Epithelial cell of esophagus (primary cell): Measurements from ENCODE around the gene VPS37B.

ENCODE experiments used
- DNase-seq: peaks from one replicate; pipeline ENCODE4 v3.0.0; 2010; ENCODE audit warnings: low read depth
- H3K4me3 ChIP-seq: 2 replicates; pipeline ENCODE4 v1.5.1; 2011; ENCODE audit warnings: mild to moderate bottlenecking, low read length, control low read depth
- TF ChIP-seq, protein P1 (sequence below): IDR thresholded peaks from 2 replicates; pipeline ENCODE4 v1.5.1; 2011; ENCODE audit warnings: low read depth, mild to moderate bottlenecking, low read length, control low read depth, inconsistent platforms; ENCODE audit not compliant: insufficient read depth; ENCODE audit errors: missing control alignments

VPS37B gene

DNA sequence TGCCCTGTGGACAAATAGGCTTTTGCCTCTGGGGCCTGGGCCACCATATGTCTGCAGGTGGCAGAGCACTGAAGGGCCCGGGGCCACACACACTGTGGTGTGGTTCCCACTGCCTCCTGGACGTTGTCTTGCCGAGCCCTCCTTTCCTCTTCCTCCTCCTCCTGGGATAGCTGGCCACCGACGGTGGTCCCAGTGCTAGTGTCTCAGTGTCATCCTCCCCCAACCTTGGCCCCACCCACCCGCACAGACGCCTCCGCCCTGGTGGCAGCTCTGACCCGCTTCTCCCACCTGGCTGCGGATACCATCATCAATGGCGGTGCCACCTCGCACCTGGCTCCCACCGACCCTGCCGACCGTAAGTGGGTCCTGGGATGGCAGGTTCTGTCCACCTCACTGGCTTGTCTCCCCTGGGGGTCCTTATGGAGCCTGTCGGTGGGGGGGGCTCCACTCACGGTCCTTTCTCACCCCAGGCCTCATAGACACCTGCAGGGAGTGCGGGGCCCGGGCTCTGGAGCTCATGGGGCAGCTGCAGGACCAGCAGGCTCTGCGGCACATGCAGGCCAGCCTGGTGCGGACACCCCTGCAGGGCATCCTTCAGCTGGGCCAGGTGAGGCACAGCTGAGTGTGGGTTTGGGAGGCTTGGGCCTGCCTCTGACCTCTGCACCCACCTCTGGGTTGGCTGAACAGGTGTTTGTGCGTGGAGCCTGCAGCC is 37.2 kb downstream of the VPS37B start:
- no peak overlapping the region for H3K4me3 ChIP-seq
- TF ChIP-seq, protein P1, sequence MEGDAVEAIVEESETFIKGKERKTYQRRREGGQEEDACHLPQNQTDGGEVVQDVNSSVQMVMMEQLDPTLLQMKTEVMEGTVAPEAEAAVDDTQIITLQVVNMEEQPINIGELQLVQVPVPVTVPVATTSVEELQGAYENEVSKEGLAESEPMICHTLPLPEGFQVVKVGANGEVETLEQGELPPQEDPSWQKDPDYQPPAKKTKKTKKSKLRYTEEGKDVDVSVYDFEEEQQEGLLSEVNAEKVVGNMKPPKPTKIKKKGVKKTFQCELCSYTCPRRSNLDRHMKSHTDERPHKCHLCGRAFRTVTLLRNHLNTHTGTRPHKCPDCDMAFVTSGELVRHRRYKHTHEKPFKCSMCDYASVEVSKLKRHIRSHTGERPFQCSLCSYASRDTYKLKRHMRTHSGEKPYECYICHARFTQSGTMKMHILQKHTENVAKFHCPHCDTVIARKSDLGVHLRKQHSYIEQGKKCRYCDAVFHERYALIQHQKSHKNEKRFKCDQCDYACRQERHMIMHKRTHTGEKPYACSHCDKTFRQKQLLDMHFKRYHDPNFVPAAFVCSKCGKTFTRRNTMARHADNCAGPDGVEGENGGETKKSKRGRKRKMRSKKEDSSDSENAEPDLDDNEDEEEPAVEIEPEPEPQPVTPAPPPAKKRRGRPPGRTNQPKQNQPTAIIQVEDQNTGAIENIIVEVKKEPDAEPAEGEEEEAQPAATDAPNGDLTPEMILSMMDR = no peak

DNA sequence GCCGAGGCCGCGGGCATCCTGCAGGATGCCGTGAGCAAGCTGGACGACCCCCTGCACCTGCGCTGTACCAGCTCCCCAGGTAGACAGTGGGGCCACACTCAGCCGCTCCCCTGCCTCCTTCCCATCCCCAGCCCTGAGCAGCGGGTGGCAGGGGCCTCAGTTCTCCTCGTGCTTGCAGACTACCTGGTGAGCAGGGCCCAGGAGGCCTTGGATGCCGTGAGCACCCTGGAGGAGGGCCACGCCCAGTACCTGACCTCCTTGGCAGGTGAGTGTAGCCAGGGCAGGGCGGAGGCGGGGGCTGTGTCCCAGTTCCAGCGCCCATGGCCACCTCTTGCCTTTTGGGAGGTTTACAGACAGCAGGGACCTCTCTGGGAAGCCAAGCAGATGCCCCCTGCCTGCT is 37.8 kb downstream of the VPS37B start:
- TF ChIP-seq, protein P1 = no peak
- no peak overlapping the region for H3K4me3 ChIP-seq
- no peak for DNase-seq

More for the DNA sequence above, 37.2 kb downstream of the VPS37B start:
- DNase-seq = no peak

DNA sequence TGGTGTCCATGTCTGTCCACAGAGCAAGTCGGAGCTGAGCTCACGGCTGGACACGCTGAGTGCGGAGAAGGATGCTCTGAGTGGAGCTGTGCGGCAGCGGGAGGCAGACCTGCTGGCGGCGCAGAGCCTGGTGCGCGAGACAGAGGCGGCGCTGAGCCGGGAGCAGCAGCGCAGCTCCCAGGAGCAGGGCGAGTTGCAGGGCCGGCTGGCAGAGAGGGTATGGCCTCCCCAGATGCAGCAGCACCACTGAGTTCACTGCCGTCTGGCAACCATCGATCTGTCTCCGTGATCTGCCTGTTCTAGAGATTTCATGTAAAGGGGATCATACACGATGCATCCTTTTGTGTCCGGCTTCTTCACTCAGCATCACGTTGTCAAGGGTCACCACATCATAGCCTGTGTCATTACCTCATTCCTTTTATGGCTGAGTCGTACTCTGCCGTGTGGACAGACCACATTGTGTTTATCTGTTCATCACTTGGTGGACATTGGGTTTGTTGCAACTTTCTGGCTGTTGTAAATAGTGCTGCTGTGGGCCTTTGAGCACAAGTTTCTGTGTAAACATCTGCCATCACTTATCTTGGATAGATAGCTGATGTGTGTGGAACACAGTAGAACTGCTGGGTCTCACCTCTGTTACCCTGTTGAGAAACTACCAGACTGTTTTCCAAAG is 38.8 kb downstream of the VPS37B start:
- TF ChIP-seq, protein P1 = no peak

DNA sequence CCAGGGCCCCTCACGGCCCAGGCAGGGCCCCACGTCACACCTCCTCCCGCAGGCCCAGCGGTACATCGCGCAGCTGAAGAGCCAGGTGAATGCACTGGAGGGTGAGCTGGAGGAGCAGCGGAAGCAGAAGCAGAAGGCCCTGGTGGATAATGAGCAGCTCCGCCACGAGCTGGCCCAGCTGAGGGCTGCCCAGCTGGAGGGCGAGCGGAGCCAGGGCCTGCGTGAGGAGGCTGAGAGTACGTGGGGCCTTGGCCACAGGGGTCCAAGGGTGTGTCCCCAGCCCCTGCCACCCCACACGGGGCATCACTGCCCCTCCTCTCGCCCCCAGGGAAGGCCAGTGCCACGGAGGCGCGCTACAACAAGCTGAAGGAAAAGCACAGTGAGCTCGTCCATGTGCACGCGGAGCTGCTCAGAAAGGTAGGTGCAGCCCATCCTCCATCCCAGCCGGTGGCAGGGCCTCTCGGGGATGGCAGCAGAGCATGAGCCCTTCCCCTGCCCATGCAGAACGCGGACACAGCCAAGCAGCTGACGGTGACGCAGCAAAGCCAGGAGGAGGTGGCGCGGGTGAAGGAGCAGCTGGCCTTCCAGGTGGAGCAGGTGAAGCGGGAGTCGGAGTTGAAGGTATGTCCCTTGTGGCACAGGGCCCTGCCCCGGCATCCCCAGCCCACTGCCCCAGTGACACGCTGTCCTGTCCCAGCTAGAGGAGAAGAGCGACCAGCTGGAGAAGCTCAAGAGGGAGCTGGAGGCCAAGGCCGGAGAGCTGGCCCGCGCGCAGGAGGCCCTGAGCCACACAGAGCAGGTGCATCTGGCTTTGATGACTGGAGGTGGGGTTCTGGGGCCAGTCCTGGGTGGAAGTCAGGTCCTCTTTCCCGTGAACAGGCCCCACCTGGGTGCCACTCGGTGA is 39.7 kb downstream of the VPS37B start:
- TF ChIP-seq, protein P1 = no peak
- DNase-seq = no peak
- no peak overlapping the region for H3K4me3 ChIP-seq

More for the DNA sequence above, 38.8 kb downstream of the VPS37B start:
- DNase-seq = no peak
- no peak overlapping the region for H3K4me3 ChIP-seq

DNA sequence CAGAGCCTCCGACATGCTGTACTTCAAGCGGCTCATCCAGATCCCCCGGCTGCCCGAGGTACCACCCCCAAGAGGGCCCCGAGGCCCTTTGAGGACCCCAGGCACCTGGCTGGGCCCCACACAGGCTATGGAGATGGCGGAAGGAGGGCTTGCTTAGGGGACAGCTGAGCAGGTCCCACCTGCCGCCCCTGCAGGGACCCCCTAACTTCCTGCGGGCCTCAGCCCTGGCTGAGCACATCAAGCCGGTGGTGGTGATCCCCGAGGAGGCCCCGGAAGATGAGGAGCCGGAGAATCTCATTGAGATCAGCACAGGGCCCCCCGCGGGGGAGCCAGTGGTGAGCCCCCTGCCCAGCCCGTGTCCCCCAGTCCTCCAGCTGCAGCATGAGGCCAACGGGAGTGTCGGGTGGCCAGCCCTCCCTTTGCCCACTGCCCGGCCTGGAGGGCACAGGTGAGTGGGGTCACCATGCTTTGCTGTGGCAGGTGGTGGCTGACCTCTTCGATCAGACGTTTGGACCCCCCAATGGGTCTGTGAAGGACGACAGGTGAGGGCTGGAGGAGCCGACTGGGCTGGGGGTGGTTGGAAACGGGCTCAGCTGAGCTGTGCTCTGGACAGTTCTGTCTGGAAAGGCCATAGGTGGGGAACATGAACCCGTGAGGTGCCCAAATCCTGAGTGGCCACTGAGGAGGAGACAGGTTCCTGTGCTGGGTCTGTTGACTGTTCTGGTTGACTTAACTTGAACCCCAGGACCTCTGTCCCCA is 40.7 kb downstream of the VPS37B start:
- TF ChIP-seq, protein P1 = no peak
- no peak for DNase-seq
- H3K4me3 ChIP-seq = no peak overlapping the region

DNA sequence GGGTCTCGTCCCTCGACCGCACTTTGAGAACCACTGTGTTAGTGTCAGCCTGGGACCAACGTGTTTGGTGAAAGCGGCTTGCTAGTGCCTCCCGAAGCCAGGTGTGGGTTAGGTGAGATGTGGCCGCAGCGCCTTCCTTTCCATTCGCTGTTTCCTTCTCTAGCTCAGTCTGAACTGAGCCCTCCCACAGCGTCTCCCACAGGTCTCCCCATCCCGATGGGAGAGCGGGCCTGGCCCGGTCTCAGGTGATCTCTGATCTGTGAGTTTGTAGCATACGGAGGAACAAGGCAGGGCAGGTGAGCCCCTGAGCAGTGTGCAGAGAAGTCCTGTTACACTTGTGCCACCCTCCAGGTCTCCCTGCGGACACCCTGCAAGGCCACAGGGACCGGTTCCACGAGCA is 41.4 kb downstream of the VPS37B start:
- no peak overlapping the region for H3K4me3 ChIP-seq
- DNase-seq = no peak
- TF ChIP-seq, protein P1 = no peak
